Stimulated activated CD8-positive, alpha-beta memory T cell treated with anti-CD3 and anti-CD28 coated beads, Interleukin-15, amount 100 ng/mL, for 48 hours (primary cell): ENCODE results near the gene TMCC1.
"Not testable (repeated sequence)": the region's sequence is repeated elsewhere in the genome, so short reads cannot be mapped to it uniquely, and the experiment has no call there.

Source experiments
- DNase-seq, 2 donors: peaks; one replicate each; pipeline ENCODE4 v3.0.0-alpha.2; 2020; ENCODE audit warnings: low read depth in 2 of 2

The TMCC1 gene

GRCh38 chr3:129651435-129652202, 241.9 kb downstream of the TMCC1 start:
- DNase-seq, result no peak

- peak in 1 of 2 donors; percentile 29 for DNase-seq
Measured at GRCh38 chr3:129650256-129650872, 243.1 kb downstream of the TMCC1 start.

GRCh38 chr3:129648391-129648790, 245.1 kb downstream of the TMCC1 start:
- DNase-seq, result no peak

- no peak for DNase-seq
Measured at GRCh38 chr3:129645286-129645685, 248.2 kb downstream of the TMCC1 start.

GRCh38 chr3:129644836-129645235, 248.7 kb downstream of the TMCC1 start:
- no peak for DNase-seq

GRCh38 chr3:129641567-129642260, 251.8 kb downstream of the TMCC1 start:
- not testable (repeated sequence) for DNase-seq

- not testable (repeated sequence) for DNase-seq
Measured at GRCh38 chr3:129640985-129641384, 252.5 kb downstream of the TMCC1 start.

- DNase-seq, result no peak
Measured at GRCh38 chr3:129638481-129638880, 255.0 kb downstream of the TMCC1 start.

- DNase-seq, result no peak
Measured at GRCh38 chr3:129636082-129636481, 257.4 kb downstream of the TMCC1 start.

- no peak for DNase-seq
Measured at GRCh38 chr3:129635656-129636055, 257.9 kb downstream of the TMCC1 start.

- no peak for DNase-seq
Measured at GRCh38 chr3:129633751-129634481, 259.6 kb downstream of the TMCC1 start.

GRCh38 chr3:129632977-129633376, 260.5 kb downstream of the TMCC1 start:
- DNase-seq, result no peak

GRCh38 chr3:129632556-129632955, 261.0 kb downstream of the TMCC1 start:
- DNase-seq, result no peak

GRCh38 chr3:129632056-129632455, 261.5 kb downstream of the TMCC1 start:
- no peak for DNase-seq

- no peak for DNase-seq
Measured at GRCh38 chr3:129629011-129629410, 264.5 kb downstream of the TMCC1 start.

- DNase-seq, result no peak
Measured at GRCh38 chr3:129628169-129628522, 265.4 kb downstream of the TMCC1 start.

GRCh38 chr3:129627350-129628168, 266.0 kb downstream of the TMCC1 start:
- no peak for DNase-seq

GRCh38 chr3:129626744-129627349, 266.7 kb downstream of the TMCC1 start:
- peak; percentile 76 to 80 for DNase-seq

- DNase-seq, result no peak
Measured at GRCh38 chr3:129625072-129625874, 268.2 kb downstream of the TMCC1 start.
